IMR-90 (cell line): ENCODE results near the gene GJA5. TPM values are rescaled to one million over a fixed set of nuclear protein-coding genes. Genes with fewer than 3 reads are reported as not detected.

Experiments
- ATAC-seq: fragments of 200-7000 bp; cut with Tn5 transposase; 2 replicates; pipeline ENCODE4 v1.9.1; 2020; ENCODE audit warnings: low read depth, mild to moderate bottlenecking, moderate library complexity
- BruUV-seq: library from RNA; stranded (reverse); fragments of 400-500 nt; replicated peaks from 2 replicates; lab custom pipeline; 2021; lab: Mats Ljungman, UMichigan
- CTCF ChIA-PET: fragments of 300-600 bp; formaldehyde crosslinking; extraction: SDS; loops from one replicate; lab custom pipeline; 2021; ENCODE audit warnings: antibody characterized with exemption; lab: Yijun Ruan, JAX
- POLR2A ChIA-PET: fragments of 300-600 bp; sonication (Branson Sonifier 250); formaldehyde crosslinking; loops from one replicate; lab custom pipeline; 2022; ENCODE audit warnings: antibody characterized with exemption; ENCODE audit not compliant: unreplicated experiment; lab: Charles Lee
- DNase-seq: peaks from one replicate; pipeline ENCODE4 v3.0.0; 2013
- H2AFZ ChIP-seq: replicated peaks from 2 replicates; pipeline ENCODE3; 2013; ENCODE audit warnings: low read length, mild to moderate bottlenecking; ENCODE audit not compliant: poor library complexity
- H2AK5ac ChIP-seq: 2 replicates; pipeline ENCODE4 v1.6.1; 2013; ENCODE audit warnings: low read depth, low read length, inconsistent platforms
- H2AK9ac ChIP-seq: replicated peaks from 2 replicates; pipeline ENCODE3; 2013; ENCODE audit warnings: mild to moderate bottlenecking, low read depth, low read length, moderate library complexity; ENCODE audit not compliant: poor library complexity
- H2BK120ac ChIP-seq: 2 replicates; pipeline ENCODE4 v1.6.1; 2013; ENCODE audit warnings: low read depth, low read length, inconsistent platforms
- H2BK15ac ChIP-seq: 3 replicates; pipeline ENCODE4 v1.6.1; 2013; ENCODE audit warnings: low read depth, low read length, inconsistent platforms
- H2BK20ac ChIP-seq: 2 replicates; pipeline ENCODE4 v1.6.1; 2013; ENCODE audit warnings: low read depth, mild to moderate bottlenecking, inconsistent platforms, low read length, moderate library complexity
- H2BK5ac ChIP-seq: 2 replicates; pipeline ENCODE4 v1.6.1; 2013; ENCODE audit warnings: mild to moderate bottlenecking, low read depth, low read length, inconsistent platforms; ENCODE audit not compliant: poor library complexity, severe bottlenecking
- H3K14ac ChIP-seq: replicated peaks from 2 replicates; pipeline ENCODE4 v1.6.1; 2013; ENCODE audit warnings: low read depth, low read length, inconsistent platforms
- H3K18ac ChIP-seq: 2 replicates; pipeline ENCODE4 v1.6.1; 2013; ENCODE audit warnings: low read depth, low read length, control low read depth
- H3K23ac ChIP-seq: 2 replicates; pipeline ENCODE4 v1.6.1; 2013; ENCODE audit warnings: low read depth, low read length, inconsistent platforms
- H3K27ac ChIP-seq: 2 replicates; pipeline ENCODE4 v1.5.1; 2013; ENCODE audit warnings: mild to moderate bottlenecking, control low read depth, low read length; ENCODE audit not compliant: insufficient read depth
- H3K27me3 ChIP-seq: 2 replicates; pipeline ENCODE4 v1.6.1; 2013; ENCODE audit warnings: low read length; ENCODE audit not compliant: control insufficient read depth, insufficient read depth
- H3K36me3 ChIP-seq: 2 replicates; pipeline ENCODE4 v1.6.1; 2013; ENCODE audit warnings: low read length, mixed read lengths; ENCODE audit not compliant: control insufficient read depth, insufficient read depth
- H3K4ac ChIP-seq: 2 replicates; pipeline ENCODE4 v1.6.1; 2013; ENCODE audit warnings: low read depth, low read length, inconsistent platforms
- H3K4me1 ChIP-seq: 2 replicates; pipeline ENCODE4 v1.6.1; 2013; ENCODE audit warnings: low read length, mixed read lengths; ENCODE audit not compliant: control insufficient read depth, insufficient read depth
- H3K4me2 ChIP-seq: 2 replicates; pipeline ENCODE4 v1.6.1; 2013; ENCODE audit warnings: low read depth, mild to moderate bottlenecking, control low read depth, low read length, moderate library complexity
- H3K4me3 ChIP-seq: 2 replicates; pipeline ENCODE4 v1.5.1; 2013; ENCODE audit warnings: low read depth, mild to moderate bottlenecking, control low read depth, low read length, moderate library complexity; ENCODE audit not compliant: insufficient read depth
- H3K56ac ChIP-seq: 2 replicates; pipeline ENCODE4 v1.6.1; 2013; ENCODE audit warnings: low read length, inconsistent platforms; ENCODE audit not compliant: insufficient read depth; ENCODE audit errors: extremely low read depth
- H3K79me1 ChIP-seq, 2 experiments: 2 replicates each; pipeline ENCODE4 v1.6.1; 2013; ENCODE audit warnings: low read length in 2 of 2, inconsistent platforms in 1 of 2, low read depth in 1 of 2
- H3K9ac ChIP-seq: 2 replicates; pipeline ENCODE4 v1.6.1; 2013; ENCODE audit warnings: low read depth, low read length, control low read depth
- H3K9me1 ChIP-seq: 2 replicates; pipeline ENCODE4 v1.6.1; 2013; ENCODE audit warnings: low read length, inconsistent platforms; ENCODE audit not compliant: insufficient read depth
- H3K9me3 ChIP-seq: 2 replicates; pipeline ENCODE4 v1.6.1; 2013; ENCODE audit warnings: low read length; ENCODE audit not compliant: control insufficient read depth, insufficient read depth
- H4K20me1 ChIP-seq: 2 replicates; pipeline ENCODE4 v1.6.1; 2013; ENCODE audit warnings: low read length, inconsistent platforms; ENCODE audit not compliant: insufficient read depth
- H4K5ac ChIP-seq: 2 replicates; pipeline ENCODE4 v1.6.1; 2013; ENCODE audit warnings: mild to moderate bottlenecking, low read depth, low read length, control low read depth
- H4K8ac ChIP-seq, 2 experiments: 2 replicates each; pipeline ENCODE4 v1.6.1; 2013; ENCODE audit warnings: low read depth in 2 of 2, low read length in 2 of 2, control low read depth in 1 of 2, inconsistent platforms in 1 of 2
- H4K91ac ChIP-seq: 2 replicates; pipeline ENCODE4 v1.6.1; 2013; ENCODE audit warnings: low read depth, low read length, inconsistent platforms; ENCODE audit not compliant: insufficient read depth
- BHLHE40 ChIP-seq: fragments of 150-350 bp; IDR thresholded peaks from 2 replicates; pipeline ENCODE4 v1.6.1; 2016; ENCODE audit warnings: mild to moderate bottlenecking, low read depth, low read length
- CEBPB ChIP-seq: IDR thresholded peaks from 2 replicates; pipeline ENCODE4 v1.6.1; 2012; ENCODE audit warnings: low read depth, low read length, improper control_type of control experiment
- CHD1 ChIP-seq: IDR thresholded peaks from 2 replicates; pipeline ENCODE4 v1.6.1; 2012; ENCODE audit warnings: low read depth, low read length, improper control_type of control experiment
- FOS ChIP-seq: fragments of 150-350 bp; IDR thresholded peaks from 2 replicates; pipeline ENCODE4 v1.6.1; 2016; ENCODE audit warnings: low read depth, low read length
- MAFK ChIP-seq: IDR thresholded peaks from 2 replicates; pipeline ENCODE4 v1.6.1; 2012; ENCODE audit warnings: low read depth, low read length, improper control_type of control experiment
- MAZ ChIP-seq: IDR thresholded peaks from 2 replicates; pipeline ENCODE4 v1.6.1; 2012; ENCODE audit warnings: low read depth, mild to moderate bottlenecking, low read length, improper control_type of control experiment, moderate library complexity, borderline replicate concordance
- MXI1 ChIP-seq: IDR thresholded peaks from 2 replicates; pipeline ENCODE4 v1.6.1; 2012; ENCODE audit warnings: low read depth, mild to moderate bottlenecking, low read length, moderate library complexity, borderline replicate concordance
- NFE2L2 ChIP-seq: fragments of 150-350 bp; IDR thresholded peaks from 2 replicates; pipeline ENCODE4 v1.6.1; 2016; ENCODE audit warnings: low read depth, mild to moderate bottlenecking, low read length
- POLR2A ChIP-seq: IDR thresholded peaks from 2 replicates; pipeline ENCODE4 v1.6.1; 2012; ENCODE audit warnings: mild to moderate bottlenecking, low read depth, low read length
- RAD21 ChIP-seq: IDR thresholded peaks from 2 replicates; pipeline ENCODE4 v1.6.1; 2012; ENCODE audit warnings: low read length, improper control_type of control experiment
- RCOR1 ChIP-seq: IDR thresholded peaks from 2 replicates; pipeline ENCODE4 v1.6.1; 2012; ENCODE audit warnings: mild to moderate bottlenecking, low read length, improper control_type of control experiment; ENCODE audit not compliant: insufficient replicate concordance
- RFX5 ChIP-seq: IDR thresholded peaks from 2 replicates; pipeline ENCODE4 v1.8.0; 2012; ENCODE audit warnings: low read depth, mild to moderate bottlenecking, low read length, moderate library complexity
- SMC3 ChIP-seq: fragments of 150-350 bp; IDR thresholded peaks from 2 replicates; pipeline ENCODE4 v1.6.1; 2016; ENCODE audit warnings: low read depth, mild to moderate bottlenecking, antibody characterized with exemption, low read length, moderate library complexity
- WGBS, 2 experiments: methylation state at CpG; one replicate each; pipeline versions ENCODE4 v1.1.5 to v1.1.7; 2013; ENCODE audit warnings: missing lambda C conversion rate in 2 of 2; ENCODE audit not compliant: insufficient read length in 1 of 2; ENCODE audit errors: extremely low coverage in 2 of 2; 5-methylcytosine and 5-hydroxymethylcytosine counted together
- dilution Hi-C: fragments of 300-500 bp; cut with HindIII; formaldehyde crosslinking; loops from one replicate; pipeline ENCODE4 v1.14.3; 2018; ENCODE audit warnings: low sequenced_read_pairs; ENCODE audit not compliant: unreplicated experiment
- in situ Hi-C: fragments of 300-500 bp; cut with MboI; formaldehyde crosslinking; loops from 3 replicates; pipeline ENCODE4 v1.14.3; 2019; ENCODE audit warnings: low sequenced_read_pairs, inconsistent platforms, mixed read lengths
- intact Hi-C: fragments of 100-400 bp; cut with micrococcal nuclease; formaldehyde crosslinking; loops from 2 replicates; pipeline ENCODE4 v1.10.0; 2022
- polyA plus RNA-seq, 3 experiments: library from polyadenylated mRNA; depleted of rRNA; stranded (reverse); fragments of >200 nt; gene quantifications; 2 replicates each; pipeline ENCODE4 v1.2.3, GENCODE V29; 2012; ENCODE audit warnings: low replicate concordance in 1 of 3
- total RNA-seq: library from RNA; depleted of rRNA; stranded (reverse); fragments of >200 nt; gene quantifications from 2 replicates; pipeline ENCODE4 v1.2.3, GENCODE V29; 2012
- TF ChIP-seq, protein P1 (sequence below): fragments of 150-350 bp; IDR thresholded peaks from 2 replicates; pipeline ENCODE4 v1.6.1; 2016; ENCODE audit warnings: low read depth, mild to moderate bottlenecking, low read length, moderate library complexity, borderline replicate concordance
- TF ChIP-seq, protein P2 (sequence below): fragments of 150-350 bp; IDR thresholded peaks from 2 replicates; pipeline ENCODE4 v1.6.1; 2017; ENCODE audit warnings: mild to moderate bottlenecking, antibody characterized with exemption, low read length, low read depth
- TF ChIP-seq, protein P3 (sequence below): conservative IDR thresholded peaks from 2 replicates; pipeline ENCODE4 v1.5.1; 2012; ENCODE audit warnings: mild to moderate bottlenecking, low read depth, low read length, improper control_type of control experiment

The GJA5 gene
- total and polyA plus RNA-seq, 2 of the 4 experiments (the other 2 are of a cell fraction) = not detected

DNA sequence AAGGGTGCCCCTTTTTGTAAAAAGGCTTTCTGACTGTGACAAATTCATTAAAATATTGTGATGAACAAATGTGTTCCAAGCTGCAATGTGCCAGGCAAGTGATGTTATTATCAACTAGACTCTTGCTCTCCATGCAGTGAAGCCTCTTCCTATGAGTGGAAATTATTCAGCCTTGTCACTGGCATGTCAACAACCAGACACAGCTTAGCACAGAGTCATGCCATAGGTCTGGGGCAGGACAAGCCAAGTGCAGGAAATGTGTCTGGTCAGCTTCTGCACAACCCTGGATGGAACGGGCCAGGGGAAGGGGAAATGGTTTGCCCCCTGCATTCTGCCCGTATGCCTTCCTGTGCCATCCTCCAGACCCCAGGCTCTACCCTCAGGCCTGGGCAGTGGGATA, 27.4 kb upstream of the GJA5 start:
- ATAC-seq (no peak), DNase-seq (no peak)
- H3K18ac ChIP-seq = no peak overlapping the region
- H2AK9ac ChIP-seq = no peak overlapping the region
- H4K20me1 ChIP-seq = no peaks in the 10 kb centered on the region
- no peak overlapping the region for H3K4me2 ChIP-seq
- no peak overlapping the region for H2BK15ac ChIP-seq
- intact Hi-C loops (no loop called here), dilution Hi-C loops (no loop called here), in situ Hi-C loops (no loop called here)
- no peak overlapping the region for H4K8ac ChIP-seq
- H4K5ac ChIP-seq = no peak overlapping the region
- peak overlapping the region; percentile 44 for H2AFZ ChIP-seq
- H4K91ac ChIP-seq = no peak overlapping the region
- TF ChIP-seq RAD21 (no peak), CEBPB (no peak), NFE2L2 (no peak), MAFK (no peak), SMC3 (no peak), RCOR1 (no peak), MAZ (no peak), RFX5 (no peak), POLR2A (no peak), CHD1 (no peak), FOS (no peak), MXI1 (no peak), BHLHE40 (no peak)
- TF ChIP-seq, protein P1, sequence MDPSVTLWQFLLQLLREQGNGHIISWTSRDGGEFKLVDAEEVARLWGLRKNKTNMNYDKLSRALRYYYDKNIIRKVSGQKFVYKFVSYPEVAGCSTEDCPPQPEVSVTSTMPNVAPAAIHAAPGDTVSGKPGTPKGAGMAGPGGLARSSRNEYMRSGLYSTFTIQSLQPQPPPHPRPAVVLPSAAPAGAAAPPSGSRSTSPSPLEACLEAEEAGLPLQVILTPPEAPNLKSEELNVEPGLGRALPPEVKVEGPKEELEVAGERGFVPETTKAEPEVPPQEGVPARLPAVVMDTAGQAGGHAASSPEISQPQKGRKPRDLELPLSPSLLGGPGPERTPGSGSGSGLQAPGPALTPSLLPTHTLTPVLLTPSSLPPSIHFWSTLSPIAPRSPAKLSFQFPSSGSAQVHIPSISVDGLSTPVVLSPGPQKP = no peak
- TF ChIP-seq, protein P2, sequence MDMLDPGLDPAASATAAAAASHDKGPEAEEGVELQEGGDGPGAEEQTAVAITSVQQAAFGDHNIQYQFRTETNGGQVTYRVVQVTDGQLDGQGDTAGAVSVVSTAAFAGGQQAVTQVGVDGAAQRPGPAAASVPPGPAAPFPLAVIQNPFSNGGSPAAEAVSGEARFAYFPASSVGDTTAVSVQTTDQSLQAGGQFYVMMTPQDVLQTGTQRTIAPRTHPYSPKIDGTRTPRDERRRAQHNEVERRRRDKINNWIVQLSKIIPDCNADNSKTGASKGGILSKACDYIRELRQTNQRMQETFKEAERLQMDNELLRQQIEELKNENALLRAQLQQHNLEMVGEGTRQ = no peak
- TF ChIP-seq, protein P3, sequence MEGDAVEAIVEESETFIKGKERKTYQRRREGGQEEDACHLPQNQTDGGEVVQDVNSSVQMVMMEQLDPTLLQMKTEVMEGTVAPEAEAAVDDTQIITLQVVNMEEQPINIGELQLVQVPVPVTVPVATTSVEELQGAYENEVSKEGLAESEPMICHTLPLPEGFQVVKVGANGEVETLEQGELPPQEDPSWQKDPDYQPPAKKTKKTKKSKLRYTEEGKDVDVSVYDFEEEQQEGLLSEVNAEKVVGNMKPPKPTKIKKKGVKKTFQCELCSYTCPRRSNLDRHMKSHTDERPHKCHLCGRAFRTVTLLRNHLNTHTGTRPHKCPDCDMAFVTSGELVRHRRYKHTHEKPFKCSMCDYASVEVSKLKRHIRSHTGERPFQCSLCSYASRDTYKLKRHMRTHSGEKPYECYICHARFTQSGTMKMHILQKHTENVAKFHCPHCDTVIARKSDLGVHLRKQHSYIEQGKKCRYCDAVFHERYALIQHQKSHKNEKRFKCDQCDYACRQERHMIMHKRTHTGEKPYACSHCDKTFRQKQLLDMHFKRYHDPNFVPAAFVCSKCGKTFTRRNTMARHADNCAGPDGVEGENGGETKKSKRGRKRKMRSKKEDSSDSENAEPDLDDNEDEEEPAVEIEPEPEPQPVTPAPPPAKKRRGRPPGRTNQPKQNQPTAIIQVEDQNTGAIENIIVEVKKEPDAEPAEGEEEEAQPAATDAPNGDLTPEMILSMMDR = no peak
- BruUV-seq = no TSS peak
- H3K9me1 ChIP-seq = no peaks in the 10 kb centered on the region
- CTCF ChIA-PET = no interaction called here
- H3K9ac ChIP-seq = no peak overlapping the region
- no peak overlapping the region for H2BK5ac ChIP-seq
- H3K27ac ChIP-seq = no peak overlapping the region
- no peak overlapping the region for H2AK5ac ChIP-seq
- H3K9me3 ChIP-seq = no peaks in the 10 kb centered on the region
- H3K56ac ChIP-seq = no peak overlapping the region
- no peak overlapping the region for H2BK120ac ChIP-seq
- H3K27me3 ChIP-seq = no peaks in the 10 kb centered on the region; the same call in 1 of the 2 replicates
- H3K79me1 ChIP-seq = no peaks in the 10 kb centered on the region
- H2BK20ac ChIP-seq = no peak overlapping the region
- no peak overlapping the region for H3K14ac ChIP-seq
- H3K4ac ChIP-seq = no peak overlapping the region
- WGBS, 2 experiments = no CpG with 5 or more reads among the region's 2 CpGs
- no peaks in the 10 kb centered on the region for H3K36me3 ChIP-seq
- no peak overlapping the region for H3K23ac ChIP-seq
- no peak overlapping the region for H3K4me3 ChIP-seq
- H3K4me1 ChIP-seq = no peaks in the 10 kb centered on the region
- POLR2A ChIA-PET = no interaction called here
